K562 (cell line): ENCODE measurements around the gene SDSL. TPM values are rescaled to one million over a fixed set of nuclear protein-coding genes. Genes with fewer than 3 reads are reported as not detected.

Experiments used
- ATAC-seq: fragments of 200-7000 bp; cut with Tn5 transposase; 3 replicates; pipeline ENCODE4 v1.9.1; 2020; ENCODE audit warnings: moderate library complexity
- BruUV-seq: library from RNA; stranded (reverse); fragments of 400-500 nt; replicated peaks from 2 replicates; lab custom pipeline; 2021; lab: Mats Ljungman, UMichigan
- CTCF ChIA-PET: fragments of 300-600 bp; formaldehyde crosslinking; extraction: SDS; loops from one replicate; lab custom pipeline; 2021; ENCODE audit warnings: low intra/inter-chr PET ratio; lab: Yijun Ruan, JAX
- POLR2A ChIA-PET: fragments of 300-600, 350-650 bp; sonication (Branson Sonifier 250); formaldehyde crosslinking; extraction: SDS; loops from one replicate; lab custom pipeline; 2021; ENCODE audit warnings: antibody characterized with exemption, inconsistent platforms; lab: Yijun Ruan, JAX
- DNase-seq, 4 experiments: peaks; one replicate each; pipeline versions ENCODE4 v3.0.0 to v3.0.0-alpha.2; 2011 to 2018; ENCODE audit warnings: low spot score in 3 of 4, mixed read lengths in 3 of 4; ENCODE audit errors: extremely low read depth in 1 of 4
- FAIRE-seq: peaks from 2 replicates; lab custom pipeline; 2011; peaks lifted over from hg19 to GRCh38; lab: Jason Lieb, UNC
- H2AFZ ChIP-seq: 2 replicates; pipeline ENCODE4 v1.6.0; 2011; ENCODE audit warnings: low read depth, low read length, control low read depth, inconsistent platforms
- H3K27ac ChIP-seq: fragments of 200-600 bp; 3 replicates; pipeline ENCODE4 v1.8.0; 2011; ENCODE audit warnings: low read depth, mild to moderate bottlenecking, control low read depth, inconsistent platforms, low read length, moderate library complexity, mixed read lengths; ENCODE audit errors: extremely low read depth
- H3K27me3 ChIP-seq, 2 experiments: fragments of 300-600 bp in 1 of 2; 2 replicates in 1 of 2; 3 replicates in 1 of 2; pipeline versions ENCODE4 v1.6.0 to v1.8.0; 2011; ENCODE audit warnings: inconsistent platforms in 2 of 2, low read length in 2 of 2, mild to moderate bottlenecking in 1 of 2, mixed read lengths in 1 of 2, moderate library complexity in 1 of 2; ENCODE audit not compliant: control insufficient read depth in 2 of 2, insufficient read depth in 2 of 2
- H3K36me3 ChIP-seq: fragments of 300-600 bp; 3 replicates; pipeline ENCODE4 v1.8.0; 2011; ENCODE audit warnings: mild to moderate bottlenecking, low read length, inconsistent platforms; ENCODE audit not compliant: control insufficient read depth, insufficient read depth
- H3K4me1 ChIP-seq, 2 experiments: fragments of 200-600 bp in 1 of 2; replicated peaks in 1 of 2; 2 replicates in 1 of 2; 3 replicates in 1 of 2; pipeline versions ENCODE4 v1.5.1 to v1.8.0; 2011; ENCODE audit warnings: inconsistent platforms in 2 of 2, low read length in 2 of 2, mild to moderate bottlenecking in 1 of 2, mixed read lengths in 1 of 2, moderate library complexity in 1 of 2; ENCODE audit not compliant: control insufficient read depth in 2 of 2, insufficient read depth in 2 of 2
- H3K4me2 ChIP-seq: 2 replicates; pipeline ENCODE4 v1.6.1; 2011; ENCODE audit warnings: low read length, control low read depth, inconsistent platforms, mixed read lengths; ENCODE audit not compliant: insufficient read depth
- H3K4me3 ChIP-seq: fragments of 200-600 bp; sonication (generic), shearing (Covaris generic); 2 replicates; pipeline ENCODE4 v1.5.1; 2016; ENCODE audit warnings: control low read depth, inconsistent platforms
- H3K79me2 ChIP-seq: fragments of 200-600 bp; 3 replicates; pipeline ENCODE4 v1.8.0; 2011; ENCODE audit warnings: low read length, inconsistent platforms; ENCODE audit not compliant: control insufficient read depth, insufficient read depth
- H3K9ac ChIP-seq, 2 experiments: 2 replicates each; pipeline versions ENCODE4 v1.6.0 to v1.6.1; 2011; ENCODE audit warnings: low read depth in 2 of 2, low read length in 2 of 2, control low read depth in 1 of 2, inconsistent platforms in 1 of 2, mild to moderate bottlenecking in 1 of 2, mixed read lengths in 1 of 2; ENCODE audit not compliant: insufficient read depth in 1 of 2
- H3K9me1 ChIP-seq: one replicate; pipeline ENCODE4 v1.6.0; 2011; ENCODE audit warnings: inconsistent platforms, mild to moderate bottlenecking, low read length, moderate library complexity; ENCODE audit not compliant: control insufficient read depth, insufficient read depth
- H3K9me3 ChIP-seq: replicated peaks from 2 replicates; pipeline ENCODE4 v1.5.1; 2011; ENCODE audit warnings: low read depth, low read length, inconsistent platforms; ENCODE audit not compliant: control insufficient read depth, insufficient read depth
- H4K20me1 ChIP-seq: replicated peaks from 2 replicates; pipeline ENCODE4 v1.6.1; 2011; ENCODE audit warnings: low read length, inconsistent platforms, mixed read lengths; ENCODE audit not compliant: control insufficient read depth, insufficient read depth
- BRCA1 ChIP-seq, 2 experiments: fragments of 450-650 bp in 1 of 2; sonication (generic) in 1 of 2; formaldehyde crosslinking in 1 of 2; IDR thresholded peaks; 2 replicates each; pipeline versions ENCODE4 v1.5.0 to v1.6.1; 2017 to 2020; ENCODE audit warnings: mild to moderate bottlenecking in 1 of 2, missing genetic modification reagents in 1 of 2
- CBX1 ChIP-seq: sonication (generic); IDR thresholded peaks from 2 replicates; pipeline ENCODE4 v1.6.1; 2016; ENCODE audit warnings: antibody characterized with exemption, low read depth, mild to moderate bottlenecking
- GMEB1 ChIP-seq: fragments of 250-450 bp; sonication (Bioruptor Pico); IDR thresholded peaks from 2 replicates; pipeline ENCODE4 v1.4.0; 2020; ENCODE audit warnings: mild to moderate bottlenecking
- MCM2 ChIP-seq: fragments of 450-650 bp; IDR thresholded peaks from 2 replicates; pipeline ENCODE4 v1.6.1; 2017; ENCODE audit warnings: low read depth, mild to moderate bottlenecking
- MTA2 ChIP-seq: fragments of 450-650 bp; IDR thresholded peaks from 2 replicates; pipeline ENCODE4 v1.6.1; 2016; ENCODE audit warnings: low read depth
- PML ChIP-seq: IDR thresholded peaks from 2 replicates; pipeline ENCODE4 v1.6.1; 2012; ENCODE audit warnings: low read length, inconsistent platforms
- PPARD ChIP-seq: fragments of 250-450 bp; sonication (Bioruptor Pico); IDR thresholded peaks from 2 replicates; pipeline ENCODE4 v1.8.0; 2022; ENCODE audit warnings: inconsistent platforms, mild to moderate bottlenecking, moderate library complexity
- ZEB2 ChIP-seq: fragments of 450-650 bp; IDR thresholded peaks from 2 replicates; pipeline ENCODE4 v1.6.1; 2016
- ZNF408 ChIP-seq: fragments of 250-450 bp; sonication (Bioruptor Pico); IDR thresholded peaks from 2 replicates; pipeline ENCODE4 v1.4.0; 2020; ENCODE audit warnings: low read depth, mild to moderate bottlenecking, moderate library complexity
- ZNF431 ChIP-seq: sonication (generic); formaldehyde crosslinking; IDR thresholded peaks from 2 replicates; pipeline ENCODE4 v1.8.0; 2022; ENCODE audit warnings: mild to moderate bottlenecking, missing genetic modification reagents
- ZNF584 ChIP-seq: fragments of 200-800 bp; sonication (Bioruptor generic); IDR thresholded peaks from 2 replicates; pipeline ENCODE4 v1.6.1; 2016; ENCODE audit warnings: low read depth, mild to moderate bottlenecking, missing genetic modification characterization, missing compliant biosample characterization
- ZNF699 ChIP-seq: fragments of 250-450 bp; sonication (Bioruptor Pico); IDR thresholded peaks from 2 replicates; pipeline ENCODE4 v1.8.0; 2021; ENCODE audit warnings: mild to moderate bottlenecking, moderate library complexity; ENCODE audit not compliant: insufficient replicate concordance
- WGBS: fragments of 100-300 bp; shearing (Covaris generic); methylation state at CpG from one replicate; pipeline ENCODE4 v1.1.6; 2016; ENCODE audit warnings: low coverage, mixed read lengths; ENCODE audit not compliant: insufficient coverage; ENCODE audit errors: missing lambda C conversion rate; 5-methylcytosine and 5-hydroxymethylcytosine counted together
- in situ Hi-C: fragments of 300-500 bp; cut with MboI; formaldehyde crosslinking; loops from 4 replicates; pipeline ENCODE4 v1.15.0; 2018; ENCODE audit warnings: inconsistent platforms, mixed read lengths
- intact Hi-C: fragments of 100-400 bp; cut with micrococcal nuclease; formaldehyde crosslinking; loops from 2 replicates; pipeline ENCODE4 v1.14.2; 2022
- polyA plus RNA-seq, 8 experiments: library from polyadenylated mRNA; depleted of rRNA in 4 of 8; stranded (reverse) in 5 of 8; unstranded in 3 of 8; fragments of >200 nt; fragmentation: Nextera tagmentation in 2 of 8; fragmentation: Illumina TruSeq in 1 of 8; extraction: Ambion mirVana in 2 of 8; extraction: Trizol in 1 of 8; gene quantifications; 2 replicates each; pipeline versions ENCODE4 v1.2.1 to v1.2.3, GENCODE V29; 2011 to 2014; ENCODE audit warnings: inconsistent platforms in 1 of 8, missing spikeins in 1 of 8
- total RNA-seq, 7 experiments: library from RNA; depleted of rRNA in 6 of 7; stranded (reverse); fragments of >200 nt in 6 of 7; fragmentation: Illumina TruSeq in 2 of 7; extraction: Trizol in 2 of 7; gene quantifications; 2 replicates each; pipeline versions ENCODE4 v1.2.1 to v1.2.3, GENCODE V29; 2011 to 2021; ENCODE audit warnings: low replicate concordance in 1 of 7
- TF ChIP-seq, protein P1 (sequence below), 2 experiments: fragments of 450-650 bp in 1 of 2; IDR thresholded peaks; 2 replicates each; pipeline ENCODE4 v1.6.1; 2011 to 2017; ENCODE audit warnings: low read depth in 2 of 2, antibody characterized with exemption in 1 of 2, borderline replicate concordance in 1 of 2, low read length in 1 of 2, mild to moderate bottlenecking in 1 of 2, mixed read lengths in 1 of 2; ENCODE audit not compliant: control insufficient read depth in 1 of 2
- TF ChIP-seq, protein P2 (sequence below): fragments of 150-350 bp; conservative IDR thresholded peaks from 2 replicates; pipeline ENCODE4 v1.6.1; 2014; ENCODE audit warnings: low read length

SDSL gene
- total and polyA plus RNA-seq, 9 of the 15 experiments (the other 6 are each of a cell fraction or from before 2014, with no cell fraction given), result 0.31 to 11.0 (median 7.4) TPM

- WGBS, result 4% methylated on average over 2 of the region's 2 CpGs
- no peak for DNase-seq
- Histone ChIP-seq H3K79me2 (no peaks in the 10 kb centered on the region), H3K27me3 (peaks cover 2 to 22% of the 10 kb centered on the region in 2 experiments; a peak in 3 of 5 replicates), H3K36me3 (no peaks in the 10 kb centered on the region), H4K20me1 (no peaks in the 10 kb centered on the region), H3K4me3 (no peak overlapping the region), H3K9me3 (no peaks in the 10 kb centered on the region), H3K9me1 (no peaks in the 10 kb centered on the region), H2AFZ (no peak overlapping the region), H3K4me2 (no peak overlapping the region), H3K4me1 (no peaks in the 10 kb centered on the region), H3K27ac (no peak overlapping the region), H3K9ac (no peak overlapping the region)
- no TSS peak for BruUV-seq
- ATAC-seq, result no peak
- no peak for FAIRE-seq
- CTCF ChIA-PET, result no interaction called here
- in situ Hi-C loops, result no loop called here
- intact Hi-C loops, result no loop called here
- POLR2A ChIA-PET, result interaction anchor here (0.6 to 1.2 kb wide), 3 partner anchors 17 to 93 kb away, joined by 3 read pairs; partner anchors contain the start of gene SDSL
- TF ChIP-seq PPARD (CRISPR knock-in tag), result no peak
- TF ChIP-seq ZNF408, result no peak
- TF ChIP-seq BRCA1 (IDR thresholded peaks at IDR 0.05), result no peak
- TF ChIP-seq BRCA1 (CRISPR knock-in tag; IDR thresholded peaks at IDR 0.05), result no peak
- TF ChIP-seq, protein P1, sequence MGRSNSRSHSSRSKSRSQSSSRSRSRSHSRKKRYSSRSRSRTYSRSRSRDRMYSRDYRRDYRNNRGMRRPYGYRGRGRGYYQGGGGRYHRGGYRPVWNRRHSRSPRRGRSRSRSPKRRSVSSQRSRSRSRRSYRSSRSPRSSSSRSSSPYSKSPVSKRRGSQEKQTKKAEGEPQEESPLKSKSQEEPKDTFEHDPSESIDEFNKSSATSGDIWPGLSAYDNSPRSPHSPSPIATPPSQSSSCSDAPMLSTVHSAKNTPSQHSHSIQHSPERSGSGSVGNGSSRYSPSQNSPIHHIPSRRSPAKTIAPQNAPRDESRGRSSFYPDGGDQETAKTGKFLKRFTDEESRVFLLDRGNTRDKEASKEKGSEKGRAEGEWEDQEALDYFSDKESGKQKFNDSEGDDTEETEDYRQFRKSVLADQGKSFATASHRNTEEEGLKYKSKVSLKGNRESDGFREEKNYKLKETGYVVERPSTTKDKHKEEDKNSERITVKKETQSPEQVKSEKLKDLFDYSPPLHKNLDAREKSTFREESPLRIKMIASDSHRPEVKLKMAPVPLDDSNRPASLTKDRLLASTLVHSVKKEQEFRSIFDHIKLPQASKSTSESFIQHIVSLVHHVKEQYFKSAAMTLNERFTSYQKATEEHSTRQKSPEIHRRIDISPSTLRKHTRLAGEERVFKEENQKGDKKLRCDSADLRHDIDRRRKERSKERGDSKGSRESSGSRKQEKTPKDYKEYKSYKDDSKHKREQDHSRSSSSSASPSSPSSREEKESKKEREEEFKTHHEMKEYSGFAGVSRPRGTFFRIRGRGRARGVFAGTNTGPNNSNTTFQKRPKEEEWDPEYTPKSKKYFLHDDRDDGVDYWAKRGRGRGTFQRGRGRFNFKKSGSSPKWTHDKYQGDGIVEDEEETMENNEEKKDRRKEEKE (IDR thresholded peaks at IDR 0.05; ENCODE audit: borderline replicate concordance in 1 of 2, control insufficient read depth in 1 of 2, low read depth in 2 of 2, low read length in 1 of 2), result no peak
- no peak for TF ChIP-seq ZNF699 (CRISPR knock-in tag)
- no peak for TF ChIP-seq GMEB1 (CRISPR knock-in tag)
- TF ChIP-seq ZNF584 (CRISPR knock-in tag), result no peak
- TF ChIP-seq CBX1, result no peak
- no peak for TF ChIP-seq ZEB2
- no peak for TF ChIP-seq MTA2
- TF ChIP-seq, protein P2, sequence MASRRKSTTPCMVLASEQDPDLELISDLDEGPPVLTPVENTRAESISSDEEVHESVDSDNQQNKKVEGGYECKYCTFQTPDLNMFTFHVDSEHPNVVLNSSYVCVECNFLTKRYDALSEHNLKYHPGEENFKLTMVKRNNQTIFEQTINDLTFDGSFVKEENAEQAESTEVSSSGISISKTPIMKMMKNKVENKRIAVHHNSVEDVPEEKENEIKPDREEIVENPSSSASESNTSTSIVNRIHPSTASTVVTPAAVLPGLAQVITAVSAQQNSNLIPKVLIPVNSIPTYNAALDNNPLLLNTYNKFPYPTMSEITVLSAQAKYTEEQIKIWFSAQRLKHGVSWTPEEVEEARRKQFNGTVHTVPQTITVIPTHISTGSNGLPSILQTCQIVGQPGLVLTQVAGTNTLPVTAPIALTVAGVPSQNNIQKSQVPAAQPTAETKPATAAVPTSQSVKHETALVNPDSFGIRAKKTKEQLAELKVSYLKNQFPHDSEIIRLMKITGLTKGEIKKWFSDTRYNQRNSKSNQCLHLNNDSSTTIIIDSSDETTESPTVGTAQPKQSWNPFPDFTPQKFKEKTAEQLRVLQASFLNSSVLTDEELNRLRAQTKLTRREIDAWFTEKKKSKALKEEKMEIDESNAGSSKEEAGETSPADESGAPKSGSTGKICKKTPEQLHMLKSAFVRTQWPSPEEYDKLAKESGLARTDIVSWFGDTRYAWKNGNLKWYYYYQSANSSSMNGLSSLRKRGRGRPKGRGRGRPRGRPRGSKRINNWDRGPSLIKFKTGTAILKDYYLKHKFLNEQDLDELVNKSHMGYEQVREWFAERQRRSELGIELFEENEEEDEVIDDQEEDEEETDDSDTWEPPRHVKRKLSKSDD, result no peak
- TF ChIP-seq ZNF431 (CRISPR knock-in tag), result no peak
- TF ChIP-seq MCM2, result no peak
- no peak for TF ChIP-seq PML
Measured at GRCh38 chr12:113456199-113456598, 34.0 kb downstream of the SDSL start.
